GM12872 (cell line): ENCODE results near the gene ERGIC1.

ENCODE experiments used
- CTCF ChIP-seq: IDR thresholded peaks from 3 replicates; pipeline ENCODE4 v1.5.1; 2011; ENCODE audit warnings: low read depth, mild to moderate bottlenecking, low read length, moderate library complexity; ENCODE audit not compliant: insufficient read depth

ERGIC1 gene

DNA sequence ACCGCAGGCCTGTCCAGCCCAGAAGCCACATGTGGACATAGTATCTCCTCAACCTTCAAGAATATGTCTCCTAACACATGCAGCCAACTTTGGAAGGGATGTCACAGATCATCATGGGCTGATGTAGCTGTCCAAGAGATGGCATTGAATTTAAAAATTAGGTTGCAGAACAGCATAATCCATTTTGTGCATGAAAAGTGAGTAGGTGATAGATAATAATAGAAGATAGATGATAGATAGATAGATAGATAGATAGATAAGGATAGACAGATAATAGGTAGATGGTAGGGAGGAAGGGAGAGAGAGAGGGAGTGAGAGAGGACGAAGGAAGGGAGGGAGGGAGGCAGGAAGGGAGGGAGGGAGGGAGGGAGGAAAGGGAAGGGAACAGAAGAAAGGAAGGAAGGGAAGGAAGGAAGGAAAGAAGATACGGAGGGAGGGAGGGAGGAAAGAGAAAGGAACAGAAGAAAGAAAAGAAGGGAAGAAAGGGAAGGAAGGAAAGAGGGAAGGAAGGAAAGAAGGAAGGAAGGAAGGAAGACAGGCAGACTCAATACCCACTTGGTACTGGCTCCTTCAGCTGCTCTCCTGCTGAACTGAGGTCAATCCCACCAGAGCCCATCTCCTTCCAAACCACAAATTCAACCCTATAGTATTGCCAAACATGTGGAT lies 28.9 kb upstream of the ERGIC1 start:
- TF ChIP-seq CTCF = no peak

DNA sequence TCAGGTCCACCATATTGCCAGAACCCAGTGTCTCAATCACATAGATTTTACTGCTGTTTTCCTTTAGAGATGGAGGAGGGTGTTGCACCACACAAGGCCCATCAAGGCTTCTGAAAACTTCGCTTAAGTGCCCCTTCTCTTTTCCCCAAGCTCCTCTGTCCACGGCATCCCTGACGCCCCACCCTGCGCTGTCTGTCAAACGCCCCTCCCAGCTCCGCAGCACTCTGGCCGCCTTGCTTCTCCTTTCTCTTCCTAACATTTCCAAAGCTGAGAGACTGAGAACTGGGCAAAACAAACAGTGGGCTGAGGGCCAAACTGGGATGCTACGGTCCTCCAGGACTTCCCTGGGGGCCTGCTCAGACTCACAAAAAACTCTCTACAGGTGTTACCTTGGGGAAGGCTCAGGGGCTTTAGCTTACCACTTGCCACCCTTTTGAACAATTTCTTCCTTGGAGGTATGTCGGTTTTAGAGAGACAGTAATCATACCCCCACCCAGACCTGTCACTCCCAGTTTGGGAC lies 28.3 kb upstream of the ERGIC1 start:
- no peak for TF ChIP-seq CTCF

GRCh38 chr5:172806897-172807672 lies 27.0 kb upstream of the ERGIC1 start:
- no peak for TF ChIP-seq CTCF

- TF ChIP-seq CTCF = no peak
Measured at GRCh38 chr5:172807766-172808311, 26.2 kb upstream of the ERGIC1 start.

GRCh38 chr5:172809774-172810173 lies 24.3 kb upstream of the ERGIC1 start:
- no peak for TF ChIP-seq CTCF

- TF ChIP-seq CTCF = no peak
Measured at GRCh38 chr5:172815631-172816030, 18.4 kb upstream of the ERGIC1 start.

GRCh38 chr5:172816925-172817562 lies 17.0 kb upstream of the ERGIC1 start:
- TF ChIP-seq CTCF = no peak
